Motor neuron (in vitro differentiated cells): ENCODE measurements around the gene FCSK. TPM values are rescaled to one million over a fixed set of nuclear protein-coding genes. Genes with fewer than 3 reads are reported as not detected.

ENCODE experiments used
- ATAC-seq, 8 experiments: fragments of 200-7000 bp; cut with Tn5 transposase; replicated peaks in 6 of 8; 2 replicates each; pipeline ENCODE4 v1.8.0; 2021; ENCODE audit warnings: mild to moderate bottlenecking in 8 of 8, moderate library complexity in 8 of 8
- H3K27ac ChIP-seq, 2 donors: fragments of 250-450 bp; sonication (Bioruptor Pico); 2 replicates each; pipeline ENCODE4 v1.9.0; 2021; ENCODE audit warnings: antibody characterized with exemption in 2 of 2, mild to moderate bottlenecking in 2 of 2, moderate library complexity in 1 of 2
- H3K4me1 ChIP-seq, 2 donors: fragments of 250-450 bp; sonication (Bioruptor Pico); replicated peaks in 1 of 2; 2 replicates each; pipeline ENCODE4 v1.6.1; 2021; ENCODE audit warnings: antibody characterized with exemption in 2 of 2, mild to moderate bottlenecking in 2 of 2, moderate library complexity in 1 of 2
- H3K4me3 ChIP-seq, 5 donors: fragments of 250-450 bp; sonication (Bioruptor Pico); 2 replicates each; pipeline ENCODE4 v1.9.0; 2021; ENCODE audit warnings: antibody characterized with exemption in 5 of 5, mild to moderate bottlenecking in 5 of 5, moderate library complexity in 4 of 5
- WGBS, 10 experiments: fragments of 450-650 bp; shearing (Covaris generic); methylation state at CpG; one replicate each; pipeline ENCODE4 v1.0.0; 2022; 5-methylcytosine and 5-hydroxymethylcytosine counted together
- in situ Hi-C, 9 experiments: fragments of 400-800 bp; cut with MboI; loops; one replicate each; pipeline ENCODE4 v1.15.0; 2021; ENCODE audit warnings: low sequenced_read_pairs in 9 of 9, low pct_unique_long_range_greater_than_20kb in 2 of 9; ENCODE audit not compliant: unreplicated experiment in 9 of 9
- total RNA-seq, 8 experiments: library from RNA; unstranded; fragments of 300-600 nt; gene quantifications; 2 replicates each; pipeline versions ENCODE4 v1.2.3 to v1.2.4, GENCODE V29; 2022

Gene FCSK
- total RNA-seq, 8 experiments from 2014 or later, result 4.4 to 18.2 (median 7.6) TPM

DNA sequence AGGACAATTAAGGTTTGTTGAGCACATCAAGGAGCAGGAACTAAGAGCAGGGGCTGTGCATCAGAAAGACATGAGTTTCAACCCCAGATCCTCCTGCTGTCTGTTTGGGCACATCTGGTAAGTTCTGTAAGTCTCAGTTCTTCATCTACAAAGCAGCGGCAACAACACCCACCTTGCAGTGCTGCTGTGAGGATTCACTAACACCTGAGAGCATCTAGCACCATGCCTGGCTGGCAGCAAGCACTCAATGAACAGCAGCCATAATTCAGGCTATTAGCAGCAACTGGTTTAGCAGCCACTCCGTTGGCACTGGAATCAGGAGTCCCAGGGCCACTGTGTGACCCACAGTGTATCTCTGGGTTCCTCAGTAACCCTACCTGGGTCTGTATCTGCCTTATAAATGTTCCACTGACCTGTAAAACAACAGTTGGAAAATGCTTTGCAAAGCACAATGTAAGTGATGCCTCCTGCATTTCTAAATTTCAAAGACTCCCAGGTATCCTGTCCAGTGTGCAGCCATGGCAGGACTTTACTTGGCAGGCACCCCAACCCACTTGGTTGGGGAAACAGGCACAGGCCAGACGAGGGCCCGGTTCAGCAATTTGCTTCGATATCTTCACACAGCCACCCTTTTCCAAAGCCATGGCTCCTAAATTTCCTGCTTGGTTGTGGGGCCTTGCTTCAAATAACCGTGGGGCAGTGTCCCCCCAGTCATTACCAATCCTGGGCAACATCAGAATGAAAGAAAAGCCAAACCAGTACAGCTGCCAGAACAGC, 19.7 kb upstream of the FCSK start:
- in situ Hi-C loops, result no loop called here
- 83 to 100% (median 100%) methylated on average over 1 to 3 of the region's 6 CpGs; no CpG with 5 or more reads in 3 of the 10 experiments for WGBS, 10 experiments

DNA sequence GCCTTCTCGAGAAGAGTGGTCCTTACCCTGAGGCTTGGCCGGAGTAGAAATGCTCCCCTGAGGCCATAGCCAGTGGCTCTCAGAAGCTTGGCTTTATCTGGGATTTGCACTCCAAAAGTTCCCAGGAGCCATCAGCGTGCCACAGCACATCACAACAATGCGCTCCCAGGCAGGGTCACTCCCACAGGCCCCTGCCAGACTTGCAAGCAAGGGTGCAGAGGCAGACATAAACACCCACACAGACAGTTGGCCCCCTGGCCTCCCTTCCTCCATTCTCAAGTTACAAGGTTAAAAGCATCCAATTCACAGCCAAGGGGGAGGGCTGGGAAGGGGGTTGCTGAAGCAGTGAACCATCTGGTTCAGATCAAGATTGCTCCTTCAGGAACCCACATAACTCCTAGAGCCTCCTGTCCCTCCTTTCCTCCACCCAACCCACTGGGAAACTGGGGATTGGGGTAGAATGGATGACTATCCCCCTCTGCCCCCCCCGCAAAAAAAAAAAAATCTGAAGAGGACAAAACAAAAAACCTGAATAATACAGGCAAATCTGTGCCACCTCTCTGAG, 17.3 kb upstream of the FCSK start:
- in situ Hi-C loops, result no loop called here
- WGBS, 10 experiments, result 0 to 60% (median 20%) methylated on average over 1 to 2 of the region's 5 CpGs; no CpG with 5 or more reads in 7 of the 10 experiments
- Histone ChIP-seq H3K4me3 (peak overlapping the region; percentile 48 to 97 (median 69)), H3K4me1 (peaks cover 26 to 30% of the 10 kb centered on the region in 2 donors), H3K27ac (no peak overlapping the region)
- peak in 2 of 8 experiments; percentile 1 to 12 for ATAC-seq

More for the DNA sequence above, 19.7 kb upstream of the FCSK start:
- Histone ChIP-seq H3K4me3 (no peak overlapping the region), H3K4me1 (peaks cover 30 to 46% of the 10 kb centered on the region in 2 donors), H3K27ac (no peak overlapping the region)
- no peak for ATAC-seq

DNA sequence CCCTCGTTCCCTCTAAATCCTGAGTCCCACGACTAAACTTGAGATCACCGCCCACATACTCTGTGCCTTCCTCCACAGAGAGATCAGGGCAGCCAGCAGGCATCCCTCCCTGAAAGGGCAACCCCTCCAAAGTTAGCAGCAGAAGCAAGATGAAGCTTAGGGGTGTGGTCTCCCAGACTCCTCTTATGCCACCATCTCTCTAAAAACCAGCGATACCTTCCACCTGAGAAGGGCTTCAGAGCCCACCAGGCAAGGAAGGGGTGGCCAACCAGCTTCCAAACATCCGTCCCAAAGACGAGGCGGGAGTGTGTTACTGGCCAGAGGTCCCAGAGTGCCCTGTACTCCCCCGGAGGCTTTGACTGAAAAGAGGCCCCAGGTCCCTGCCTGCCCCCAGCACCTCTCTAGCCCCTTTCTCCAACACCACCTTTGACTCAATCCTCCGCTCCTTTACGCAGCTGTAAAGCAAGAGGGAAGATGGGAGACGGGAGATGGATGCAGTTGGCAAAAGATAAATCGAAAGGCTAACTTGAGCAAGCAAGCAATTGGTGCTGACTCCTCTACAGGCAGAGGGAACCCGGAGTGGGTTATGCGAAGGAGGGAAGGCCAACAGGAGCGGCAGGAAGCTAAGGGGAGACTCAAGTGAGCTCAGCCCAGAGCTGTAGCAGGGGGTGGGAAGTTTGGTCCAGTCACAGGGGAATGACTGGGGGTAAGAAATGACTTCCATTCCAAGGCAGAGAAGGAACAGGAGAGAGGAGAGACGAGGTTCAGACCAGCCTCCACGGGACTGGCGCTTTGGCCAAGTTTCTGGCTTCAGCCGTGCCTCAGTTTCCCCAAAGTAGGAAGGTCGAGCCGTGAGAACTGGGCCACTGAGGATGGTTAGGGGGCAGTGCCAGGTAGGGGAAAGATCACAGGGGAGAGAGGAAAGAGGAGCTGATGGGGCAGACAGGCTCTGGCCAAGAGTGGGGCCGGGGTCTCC, 16.5 kb upstream of the FCSK start:
- in situ Hi-C loops, result no loop called here
- Histone ChIP-seq H3K27ac (no peak overlapping the region), H3K4me1 (peaks cover 21 to 25% of the 10 kb centered on the region in 2 donors), H3K4me3 (peak overlapping the region; percentile 48 to 97 (median 69))
- WGBS, 10 experiments, result 0 to 30% (median 0%) methylated on average over 1 to 9 of the region's 22 CpGs; no CpG with 5 or more reads in 1 of the 10 experiments
- ATAC-seq, result peak in 2 of 8 experiments; percentile 2 to 4

DNA sequence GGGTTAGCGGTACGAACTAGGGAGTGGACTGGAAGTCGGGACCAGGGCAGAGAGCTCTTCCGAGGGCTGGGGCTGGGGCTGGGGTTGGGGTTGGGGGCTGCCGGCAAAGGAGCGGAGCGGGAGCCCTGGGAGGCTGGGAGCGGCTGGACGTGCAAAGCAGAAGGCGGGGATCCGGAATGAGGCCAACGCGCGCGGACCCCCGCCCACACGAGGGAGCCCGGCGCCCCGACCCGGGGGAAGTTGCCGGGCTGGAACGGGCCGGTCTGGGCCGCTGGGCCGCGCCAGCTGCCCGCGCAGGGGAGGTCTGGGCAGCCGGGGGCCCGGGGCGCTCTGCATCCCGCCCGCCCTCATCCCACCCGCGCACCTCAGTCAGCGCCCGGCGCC, 15.8 kb upstream of the FCSK start:
- in situ Hi-C loops, result no loop called here
- Histone ChIP-seq H3K4me3 (peak overlapping the region; percentile 48 to 97 (median 69)), H3K4me1 (peaks cover 18 to 21% of the 10 kb centered on the region in 2 donors), H3K27ac (peak overlapping the region; percentile 44 to 67)
- no CpG with 5 or more reads among the region's 39 CpGs for WGBS, 10 experiments
- ATAC-seq, result peak in 4 of 8 experiments; percentile 58 to 64 (median 62)

DNA sequence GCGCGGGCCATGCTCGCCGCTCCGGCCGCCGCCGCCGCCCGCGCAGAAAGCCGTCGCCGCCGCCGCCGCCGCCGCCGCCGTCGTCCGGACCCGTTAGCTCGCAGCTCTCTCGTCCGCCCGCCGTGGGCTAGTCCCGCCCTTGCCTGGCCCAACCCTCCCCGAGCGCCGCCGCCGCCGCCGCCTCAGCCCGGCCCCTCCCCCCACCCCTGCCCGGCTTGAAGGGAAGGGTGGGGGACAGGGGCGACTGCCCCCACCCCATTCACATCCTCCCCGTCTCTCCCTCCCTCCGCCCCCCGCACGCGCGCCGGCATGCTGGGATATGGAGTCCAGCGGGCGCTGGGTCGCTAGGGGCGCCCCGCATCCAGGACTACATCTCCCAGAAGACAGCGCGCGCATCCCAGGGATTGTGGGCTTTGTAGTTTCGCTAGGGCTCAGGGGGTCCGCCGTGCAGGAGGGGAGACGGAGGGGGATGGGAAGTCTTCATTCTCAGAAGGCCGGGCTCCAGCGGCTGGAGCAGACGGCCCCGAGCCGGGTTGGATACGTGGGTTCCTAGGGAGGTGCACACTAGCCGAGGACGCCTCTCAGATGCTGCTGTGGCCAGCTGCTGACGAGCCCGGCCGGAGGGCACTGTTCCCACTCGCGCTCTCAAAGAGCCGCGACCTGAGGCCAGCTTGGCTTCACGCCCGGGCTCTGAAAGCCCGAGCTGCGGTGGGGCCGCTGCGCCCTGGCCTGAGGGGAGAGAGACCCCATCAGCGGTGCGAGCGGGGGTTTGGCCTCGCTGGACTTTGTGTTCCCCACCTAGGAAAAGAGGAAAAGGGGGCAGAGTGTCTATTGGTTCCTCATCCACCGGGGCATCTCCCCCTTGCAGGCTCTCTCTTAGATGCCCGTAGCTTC, 15.2 kb upstream of the FCSK start, which contains the start of gene ST3GAL2:
ST3GAL2 (minus strand) TSS at position 132 of the 894 bp plus-strand sequence. CDS start 40,570 bp downstream, outside the sequence.
- peak; percentile 88 to 93 (median 90) for ATAC-seq
- 0 to 17% (median 12%) methylated on average over 2 to 22 of the region's 86 CpGs; no CpG with 5 or more reads in 6 of the 10 experiments for WGBS, 10 experiments
- Histone ChIP-seq H3K27ac (peak within 1 kb of the TSS; percentile 74 to 83), H3K4me3 (peak within 1 kb of the TSS; percentile 48 to 97 (median 69)), H3K4me1 (peaks cover 15 to 21% of the 10 kb centered on the region in 2 donors)
- in situ Hi-C loops, result no loop called here

DNA sequence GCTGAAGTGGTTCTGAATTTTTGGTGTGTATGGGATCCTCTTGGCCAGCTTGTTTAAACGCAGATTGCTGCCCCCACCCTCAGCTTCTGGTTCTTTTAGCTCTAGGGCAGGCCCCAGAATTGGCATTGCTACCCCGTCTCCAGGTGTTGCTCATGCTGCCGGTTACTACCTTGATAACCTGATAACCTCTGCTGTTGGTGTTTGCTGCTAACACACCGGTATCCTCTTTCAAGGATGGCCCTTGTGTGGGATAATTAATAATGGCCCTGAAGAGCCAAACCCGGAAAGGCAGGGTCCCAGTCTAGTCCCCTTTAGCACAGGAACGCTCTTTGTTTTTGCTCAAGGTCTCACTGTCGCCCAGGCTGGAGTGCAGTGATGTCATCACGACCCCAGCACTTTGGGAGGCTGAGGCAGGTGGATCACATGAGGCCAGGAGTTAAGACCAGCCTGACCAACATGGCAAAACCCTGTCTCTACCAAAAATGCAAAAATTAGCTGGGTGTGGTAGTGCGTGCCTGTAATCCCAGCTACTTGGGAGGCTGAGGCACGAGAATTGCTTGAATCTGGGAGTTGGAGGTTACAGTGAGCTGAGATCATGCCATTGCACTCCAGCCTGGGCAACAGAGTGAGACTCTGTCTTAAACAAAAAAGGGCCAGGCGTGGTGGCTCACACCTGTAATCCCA, 14.2 kb upstream of the FCSK start:
- Histone ChIP-seq H3K4me3 (peak overlapping the region in 1 of 5 donors; percentile 53), H3K27ac (no peak overlapping the region), H3K4me1 (peaks cover 15 to 21% of the 10 kb centered on the region in 2 donors)
- in situ Hi-C loops, result no loop called here
- ATAC-seq, result no peak
- WGBS, 10 experiments, result 55 to 84% (median 74%) methylated on average over 2 to 9 of the region's 11 CpGs; no CpG with 5 or more reads in 2 of the 10 experiments

DNA sequence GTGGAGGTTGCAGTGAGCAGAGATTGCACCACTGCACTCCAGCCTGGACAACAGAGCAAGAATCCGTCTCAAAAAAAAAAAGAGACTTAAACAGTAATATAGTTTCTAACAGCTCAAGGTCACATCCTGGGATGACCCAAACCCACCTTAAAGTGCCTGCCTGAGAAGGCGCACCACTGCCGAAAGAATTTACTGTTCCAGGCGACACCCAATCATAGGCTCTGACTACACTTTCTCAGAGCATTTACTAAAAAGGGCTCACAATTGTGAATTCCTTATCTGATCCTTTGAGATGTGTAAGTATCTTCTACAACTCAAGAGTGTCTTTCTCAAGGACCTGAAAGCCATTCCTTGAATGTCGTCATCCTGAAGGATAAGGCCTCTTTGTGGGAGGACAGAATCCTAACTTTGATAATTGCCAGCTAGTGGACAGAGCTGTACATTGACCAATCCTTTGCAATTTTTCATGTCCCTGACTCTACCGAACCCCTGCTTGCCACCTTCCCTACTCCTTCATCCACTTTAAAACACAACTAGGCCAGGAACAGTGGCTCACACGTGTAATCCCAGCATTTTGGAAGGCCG, 12.9 kb upstream of the FCSK start:
- Histone ChIP-seq H3K4me3 (no peak overlapping the region), H3K27ac (no peak overlapping the region), H3K4me1 (peaks cover 13 to 21% of the 10 kb centered on the region in 2 donors)
- no peak for ATAC-seq
- in situ Hi-C loops, result no loop called here
- 40 to 100% (median 90%) methylated on average over 1 to 8 of the region's 8 CpGs; no CpG with 5 or more reads in 2 of the 10 experiments for WGBS, 10 experiments

DNA sequence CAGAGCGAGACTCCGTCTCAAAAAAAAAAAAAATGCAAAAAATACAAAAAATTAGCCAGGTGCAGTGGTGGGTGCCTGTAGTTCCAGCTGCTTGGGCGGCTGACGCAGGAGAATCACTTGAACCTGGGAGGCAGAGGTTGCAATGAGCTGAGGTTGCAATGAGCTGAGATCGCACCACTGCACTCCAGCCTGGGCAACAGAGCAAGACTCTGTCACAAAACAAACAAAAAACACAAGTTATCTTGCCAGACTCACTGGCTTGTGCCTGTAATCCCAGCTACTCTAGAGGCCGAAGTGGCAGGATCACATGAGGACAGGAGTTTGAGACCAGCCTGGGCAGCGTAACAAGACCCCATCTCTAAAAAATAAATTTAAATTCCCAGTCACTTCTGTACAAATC, 12.1 kb upstream of the FCSK start:
- peaks cover 5 to 12% of the 10 kb centered on the region in 2 donors for H3K4me1 ChIP-seq
- no peak for ATAC-seq
- WGBS, 10 experiments, result 40 to 100% (median 83%) methylated on average over 1 to 5 of the region's 7 CpGs; no CpG with 5 or more reads in 2 of the 10 experiments
- H3K27ac ChIP-seq, result no peak overlapping the region
- no peak overlapping the region for H3K4me3 ChIP-seq
- in situ Hi-C loops, result no loop called here

DNA sequence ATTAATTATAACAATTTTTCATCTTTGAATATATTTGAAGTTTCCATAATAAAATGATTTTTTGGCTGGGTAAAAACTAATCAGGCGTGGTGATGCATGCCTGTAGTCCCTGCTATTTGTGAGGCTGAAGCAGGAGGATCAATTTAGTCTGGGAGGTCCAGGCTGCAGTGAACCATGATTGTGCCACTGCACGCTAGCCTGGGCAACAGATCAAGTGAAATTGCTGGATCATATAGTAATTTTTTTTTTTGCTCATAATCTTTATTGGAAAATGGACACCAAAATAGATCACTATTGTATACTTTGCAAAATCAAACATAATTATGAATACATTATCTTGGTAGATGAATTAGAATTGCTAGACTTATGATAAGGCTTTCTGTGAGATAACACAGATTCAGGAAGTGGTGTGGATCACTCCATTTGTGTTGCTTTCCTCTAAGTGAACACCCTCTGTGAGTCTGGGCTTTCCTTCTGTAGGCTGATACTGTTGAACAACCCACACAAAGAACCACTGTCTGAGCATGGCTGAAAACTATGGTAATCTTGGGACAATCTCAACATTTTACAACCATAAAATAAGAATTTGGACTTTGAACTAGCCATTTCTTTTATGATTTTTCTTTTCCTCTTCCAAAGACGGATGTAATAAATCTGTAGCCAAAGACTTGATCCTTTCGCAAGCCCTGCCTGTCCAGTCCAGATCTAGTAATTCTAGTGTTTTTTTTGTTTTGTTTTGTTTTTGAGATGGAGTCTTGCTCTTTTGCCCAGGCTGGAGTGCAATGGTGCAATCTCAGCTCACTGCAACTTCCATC, 9.9 kb upstream of the FCSK start:
- Histone ChIP-seq H3K4me1 (peaks cover 5% of the 10 kb centered on the region in 2 donors), H3K4me3 (no peak overlapping the region), H3K27ac (no peak overlapping the region)
- in situ Hi-C loops, result no loop called here
- no peak for ATAC-seq
- WGBS, 10 experiments, result 79 to 100% (median 91%) methylated on average over 1 to 4 of the region's 4 CpGs

DNA sequence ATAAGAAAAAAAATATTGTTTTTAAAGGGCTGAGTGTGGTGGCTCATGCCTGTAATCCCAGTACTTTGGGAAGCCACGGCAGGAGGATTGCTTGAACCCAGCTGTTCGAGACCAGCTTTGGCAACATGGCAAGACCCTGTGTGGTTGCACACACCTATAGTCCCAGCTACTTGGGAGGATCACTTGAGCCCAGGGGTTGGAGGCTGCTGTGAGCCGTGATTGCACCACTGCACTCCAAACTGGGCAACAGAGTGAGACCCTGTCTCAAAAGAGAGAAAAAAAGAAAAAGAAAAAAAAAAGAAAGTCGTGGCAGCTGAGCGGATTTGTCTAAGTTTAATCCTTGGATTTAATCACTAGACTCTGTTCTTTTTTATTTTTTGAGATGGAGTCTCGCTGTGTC, 6.3 kb upstream of the FCSK start:
- in situ Hi-C loops, result no loop called here
- WGBS, 10 experiments, result 29 to 100% (median 87%) methylated on average over 1 to 6 of the region's 6 CpGs; no CpG with 5 or more reads in 2 of the 10 experiments
- Histone ChIP-seq H3K4me1 (no peaks in the 10 kb centered on the region), H3K4me3 (no peak overlapping the region), H3K27ac (no peak overlapping the region)
- ATAC-seq, result no peak
